ENCODE measurements around the gene BRSK1.
A peak's percentile ranks its signal among the peaks of the same experiment; 100 is the strongest.

Gene BRSK1

DNA sequence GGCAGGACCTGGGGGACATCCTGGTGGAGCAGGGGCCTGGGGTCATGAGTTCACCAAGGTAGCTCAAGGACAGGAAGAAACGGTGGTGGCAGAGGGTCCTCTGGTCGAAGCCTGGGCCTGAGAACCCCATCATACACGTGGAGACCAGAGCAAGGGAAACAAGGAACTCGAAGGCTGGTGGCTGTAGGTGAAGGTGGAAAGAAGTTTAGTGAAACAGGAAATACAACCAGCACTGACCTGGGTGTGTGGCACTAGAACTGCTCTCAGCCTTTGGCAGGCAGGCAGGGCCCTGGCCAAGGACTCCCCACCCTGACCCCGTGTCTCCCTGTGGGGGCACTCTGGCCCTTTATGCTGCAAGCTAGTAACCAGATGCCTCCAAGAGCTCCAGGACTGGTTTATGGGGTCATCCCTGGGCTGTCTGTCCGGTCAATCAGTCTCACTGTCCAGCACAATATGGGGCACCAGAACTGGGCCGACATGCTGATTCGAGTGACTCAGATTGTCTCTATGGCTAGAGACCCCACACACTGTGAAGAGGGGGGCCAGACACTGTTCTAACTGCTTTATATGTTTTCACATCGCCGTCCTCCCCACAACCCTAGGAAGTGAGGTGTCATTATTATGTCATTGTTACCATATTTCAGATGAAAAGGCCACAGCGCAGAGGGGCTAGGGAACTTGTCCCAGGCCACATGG, 67.0 kb downstream of the BRSK1 start:
- no peak for TF ChIP-seq ZNF384 (IDR thresholded peaks at IDR 0.05)
- no peak for TF ChIP-seq TARDBP (IDR thresholded peaks at IDR 0.05)
- no peak for TF ChIP-seq LEF1 (IDR thresholded peaks at IDR 0.05; ENCODE audit: borderline replicate concordance)
- no peak for TF ChIP-seq NFRKB (IDR thresholded peaks at IDR 0.05)
- TF ChIP-seq, protein P1, sequence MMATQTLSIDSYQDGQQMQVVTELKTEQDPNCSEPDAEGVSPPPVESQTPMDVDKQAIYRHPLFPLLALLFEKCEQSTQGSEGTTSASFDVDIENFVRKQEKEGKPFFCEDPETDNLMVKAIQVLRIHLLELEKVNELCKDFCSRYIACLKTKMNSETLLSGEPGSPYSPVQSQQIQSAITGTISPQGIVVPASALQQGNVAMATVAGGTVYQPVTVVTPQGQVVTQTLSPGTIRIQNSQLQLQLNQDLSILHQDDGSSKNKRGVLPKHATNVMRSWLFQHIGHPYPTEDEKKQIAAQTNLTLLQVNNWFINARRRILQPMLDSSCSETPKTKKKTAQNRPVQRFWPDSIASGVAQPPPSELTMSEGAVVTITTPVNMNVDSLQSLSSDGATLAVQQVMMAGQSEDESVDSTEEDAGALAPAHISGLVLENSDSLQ (IDR thresholded peaks at IDR 0.05) = no peak
- no peak for TF ChIP-seq L3MBTL2 (conservative IDR thresholded peaks at IDR 0.05)
- TF ChIP-seq SUZ12 (IDR thresholded peaks at IDR 0.05) = no peak
- no peak for TF ChIP-seq HDGF (IDR thresholded peaks at IDR 0.05; ENCODE audit: borderline replicate concordance)
- no peak for TF ChIP-seq FOXM1 (IDR thresholded peaks at IDR 0.05; ENCODE audit: borderline replicate concordance)
- no peak for TF ChIP-seq FOXK2 (IDR thresholded peaks at IDR 0.05)
- TF ChIP-seq CTBP1 (IDR thresholded peaks at IDR 0.05; ENCODE audit: borderline replicate concordance) = no peak
- TF ChIP-seq FOXA1 (IDR thresholded peaks at IDR 0.05) = no peak
- ChIA-PET CTCF (no interaction called here), POLR2A (interaction anchor here (0.6 to 3.7 kb wide), 3 partner anchors 12 to 87 kb away, joined by 3 to 27 read pairs (median 3); partner anchors contain the start of gene KMT5C)
- no peak for DNase-seq (ENCODE audit: extremely low spot score)

GRCh38 chr19:55352040-55352439, 68.2 kb downstream of the BRSK1 start:
- ChIA-PET CTCF (no interaction called here), POLR2A (interaction anchor here (2.0 kb wide), 1 partner anchor 11 kb away, joined by 5 read pairs; no protein-coding TSS in a partner anchor)
- DNase-seq (ENCODE audit: extremely low spot score) = no peak
- TF ChIP-seq SP1 (IDR thresholded peaks at IDR 0.05) (no peak), ZNF384 (IDR thresholded peaks at IDR 0.05) (no peak), ELF4 (IDR thresholded peaks at IDR 0.05) (no peak), FOXM1 (IDR thresholded peaks at IDR 0.05; ENCODE audit: borderline replicate concordance) (no peak)

DNA sequence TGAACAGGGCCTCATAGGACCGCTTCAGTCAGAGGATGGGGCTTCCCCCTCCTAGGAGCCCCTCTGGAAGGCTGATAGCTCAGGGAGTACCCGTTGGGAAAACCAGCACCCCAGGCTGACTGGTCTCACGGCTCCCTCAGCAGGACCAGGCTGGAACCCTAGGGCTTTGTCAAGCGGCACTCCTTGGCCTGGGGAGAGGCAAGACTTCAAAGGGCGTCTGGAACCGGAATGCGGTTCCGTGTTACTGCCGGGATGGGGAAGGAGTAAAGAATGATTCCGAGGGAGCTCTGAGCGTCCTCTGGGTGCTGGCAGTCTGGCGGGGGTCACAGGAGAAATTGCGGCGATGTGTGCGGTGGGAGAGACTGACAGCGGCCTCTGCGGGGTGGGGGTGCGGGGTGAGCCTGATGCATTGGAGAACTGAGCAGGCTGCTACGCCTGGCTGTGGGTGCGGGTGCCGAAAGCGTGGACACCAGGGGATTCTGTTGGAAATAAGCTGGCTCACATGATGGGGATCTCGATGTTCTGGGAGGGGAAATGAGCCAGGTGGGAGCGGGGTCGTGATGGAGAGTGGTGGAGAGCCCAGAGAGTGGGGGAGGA, 68.8 kb downstream of the BRSK1 start:
- DNase-seq (ENCODE audit: extremely low spot score) = no peak
- ChIA-PET CTCF (no interaction called here), POLR2A (interaction anchor here (0.9 to 2.0 kb wide), 3 partner anchors 12 to 31 kb away, joined by 3 to 5 read pairs (median 5); no protein-coding TSS in a partner anchor)
- TF ChIP-seq SUZ12 (IDR thresholded peaks at IDR 0.05) (no peak), SP1 (IDR thresholded peaks at IDR 0.05) (no peak), ELF4 (IDR thresholded peaks at IDR 0.05) (no peak), CTBP1 (IDR thresholded peaks at IDR 0.05; ENCODE audit: borderline replicate concordance) (no peak), NFRKB (IDR thresholded peaks at IDR 0.05) (no peak), L3MBTL2 (conservative IDR thresholded peaks at IDR 0.05) (no peak), ZNF384 (IDR thresholded peaks at IDR 0.05) (no peak), FOXA1 (IDR thresholded peaks at IDR 0.05) (no peak), BHLHE40 (IDR thresholded peaks at IDR 0.05; ENCODE audit: borderline replicate concordance) (no peak), ARNT (IDR thresholded peaks at IDR 0.05) (no peak), HDGF (IDR thresholded peaks at IDR 0.05; ENCODE audit: borderline replicate concordance) (no peak), LEF1 (IDR thresholded peaks at IDR 0.05; ENCODE audit: borderline replicate concordance) (no peak), FOXK2 (IDR thresholded peaks at IDR 0.05) (no peak), FOXM1 (IDR thresholded peaks at IDR 0.05; ENCODE audit: borderline replicate concordance) (no peak), TARDBP (IDR thresholded peaks at IDR 0.05) (no peak)
- TF ChIP-seq, protein P1 (IDR thresholded peaks at IDR 0.05) = no peak

DNA sequence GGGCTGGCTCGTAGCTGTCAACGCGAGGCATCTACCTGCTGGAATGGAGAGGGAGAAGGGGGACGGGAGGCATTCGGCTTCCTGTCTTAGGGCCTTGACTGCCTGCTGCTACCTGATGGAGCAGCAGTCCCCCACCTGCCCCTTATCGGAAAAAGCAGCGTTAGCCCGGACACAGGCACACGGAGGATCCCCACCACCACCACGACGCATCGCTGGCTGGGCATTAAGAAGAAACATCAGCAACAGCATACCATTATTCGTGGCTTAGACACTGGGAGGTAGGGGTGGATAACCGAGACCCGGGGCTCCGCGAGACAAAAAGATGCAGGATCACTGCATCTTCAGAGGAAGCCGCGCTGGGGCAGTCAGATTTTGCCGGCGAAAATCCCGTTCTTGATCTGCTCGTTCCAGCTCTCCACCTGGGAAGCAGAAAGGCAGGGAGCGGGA, 69.6 kb downstream of the BRSK1 start:
- POLR2A ChIA-PET = interaction anchor here (0.9 to 2.0 kb wide), 3 partner anchors 12 to 32 kb away, joined by 3 to 5 read pairs (median 5); no protein-coding TSS in a partner anchor
- TF ChIP-seq LEF1 (IDR thresholded peaks at IDR 0.05; ENCODE audit: borderline replicate concordance) = no peak
- TF ChIP-seq, protein P1 (IDR thresholded peaks at IDR 0.05) = no peak
- no peak for TF ChIP-seq FOXM1 (IDR thresholded peaks at IDR 0.05; ENCODE audit: borderline replicate concordance)
- TF ChIP-seq SUZ12 (IDR thresholded peaks at IDR 0.05) = no peak
- TF ChIP-seq ELF4 (IDR thresholded peaks at IDR 0.05) = no peak
- TF ChIP-seq ARNT (IDR thresholded peaks at IDR 0.05) = no peak
- TF ChIP-seq FOXA1 (IDR thresholded peaks at IDR 0.05) = no peak
- no peak for TF ChIP-seq TARDBP (IDR thresholded peaks at IDR 0.05)
- no peak for TF ChIP-seq CTBP1 (IDR thresholded peaks at IDR 0.05; ENCODE audit: borderline replicate concordance)
- no peak for TF ChIP-seq SP1 (IDR thresholded peaks at IDR 0.05)
- no peak for TF ChIP-seq BHLHE40 (IDR thresholded peaks at IDR 0.05; ENCODE audit: borderline replicate concordance)
- TF ChIP-seq FOXK2 (IDR thresholded peaks at IDR 0.05) = no peak
- no peak for TF ChIP-seq L3MBTL2 (conservative IDR thresholded peaks at IDR 0.05)
- TF ChIP-seq HDGF (IDR thresholded peaks at IDR 0.05; ENCODE audit: borderline replicate concordance) = no peak
- DNase-seq (ENCODE audit: extremely low spot score) = no peak
- CTCF ChIA-PET = no interaction called here

GRCh38 chr19:55353803-55354697, 70.3 kb downstream of the BRSK1 start:
- no peak for TF ChIP-seq ZNF384 (IDR thresholded peaks at IDR 0.05)
- peak; percentile 32; the same call in 1 of the 2 replicates for TF ChIP-seq L3MBTL2 (conservative IDR thresholded peaks at IDR 0.05)
- TF ChIP-seq NFRKB (IDR thresholded peaks at IDR 0.05) = no peak
- TF ChIP-seq TARDBP (IDR thresholded peaks at IDR 0.05) = no peak
- peak; percentile 57 for TF ChIP-seq SP1 (IDR thresholded peaks at IDR 0.05)
- peak; percentile 94 for DNase-seq (ENCODE audit: extremely low spot score)
- ChIA-PET CTCF (no interaction called here), POLR2A (interaction anchor here (0.9 to 2.0 kb wide), 3 partner anchors 13 to 32 kb away, joined by 3 to 5 read pairs (median 5); no protein-coding TSS in a partner anchor)
